GM19468 (cell line): ENCODE results near the gene ANKK1.

Experiments
- ATAC-seq: cut with Tn5 transposase; IDR thresholded peaks from one replicate; pipeline ENCODE4 v1.9.1; 2021; ENCODE audit warnings: mild to moderate bottlenecking, moderate library complexity, moderate number of reproducible peaks; ENCODE audit not compliant: unreplicated experiment; ENCODE audit errors: extremely low read depth

Gene ANKK1

GRCh38 chr11:113447621-113448315, 60.2 kb downstream of the ANKK1 start:
- ATAC-seq = no peak

DNA sequence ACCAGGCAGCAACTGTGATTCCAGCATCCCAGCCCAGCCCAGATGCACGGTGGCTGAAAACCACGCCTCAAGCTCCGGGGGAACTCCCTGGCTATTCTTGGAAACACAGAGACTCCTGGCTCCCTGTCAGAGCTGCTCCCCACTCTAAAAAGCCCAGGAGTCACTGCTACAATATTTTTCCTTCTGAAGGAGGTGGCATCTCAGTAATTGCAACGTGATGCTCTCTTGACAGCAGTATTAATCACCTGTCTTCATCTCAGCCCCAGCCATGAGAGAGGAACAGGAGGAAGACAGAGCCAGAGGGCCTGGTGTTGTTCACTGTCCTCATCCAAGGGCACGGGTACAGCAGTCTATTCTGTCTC, 60.7 kb downstream of the ANKK1 start:
- ATAC-seq = no peak

- no peak for ATAC-seq
Measured at GRCh38 chr11:113449743-113450142, 62.2 kb downstream of the ANKK1 start.
